ENCODE data around the gene NTM.

- TF ChIP-seq POLR2AphosphoS5 (IDR thresholded peaks at IDR 0.05) (no peak), CTCF (IDR thresholded peaks at IDR 0.05) (no peak), POLR2A (IDR thresholded peaks at IDR 0.05) (no peak), EP300 (IDR thresholded peaks at IDR 0.05; ENCODE audit: low read depth) (no peak)
Measured at GRCh38 chr11:131353766-131354165, 16.6 kb upstream of the NTM start.

Data from transverse colon (tissue), 4 donors.